GM10847 (cell line): ENCODE results near the gene RFTN1.

ENCODE experiments used
- POLR2A ChIP-seq: IDR thresholded peaks from 2 replicates; pipeline ENCODE4 v1.6.1; 2011; ENCODE audit not compliant: insufficient read length; ENCODE audit errors: extremely low read depth

The RFTN1 gene

DNA sequence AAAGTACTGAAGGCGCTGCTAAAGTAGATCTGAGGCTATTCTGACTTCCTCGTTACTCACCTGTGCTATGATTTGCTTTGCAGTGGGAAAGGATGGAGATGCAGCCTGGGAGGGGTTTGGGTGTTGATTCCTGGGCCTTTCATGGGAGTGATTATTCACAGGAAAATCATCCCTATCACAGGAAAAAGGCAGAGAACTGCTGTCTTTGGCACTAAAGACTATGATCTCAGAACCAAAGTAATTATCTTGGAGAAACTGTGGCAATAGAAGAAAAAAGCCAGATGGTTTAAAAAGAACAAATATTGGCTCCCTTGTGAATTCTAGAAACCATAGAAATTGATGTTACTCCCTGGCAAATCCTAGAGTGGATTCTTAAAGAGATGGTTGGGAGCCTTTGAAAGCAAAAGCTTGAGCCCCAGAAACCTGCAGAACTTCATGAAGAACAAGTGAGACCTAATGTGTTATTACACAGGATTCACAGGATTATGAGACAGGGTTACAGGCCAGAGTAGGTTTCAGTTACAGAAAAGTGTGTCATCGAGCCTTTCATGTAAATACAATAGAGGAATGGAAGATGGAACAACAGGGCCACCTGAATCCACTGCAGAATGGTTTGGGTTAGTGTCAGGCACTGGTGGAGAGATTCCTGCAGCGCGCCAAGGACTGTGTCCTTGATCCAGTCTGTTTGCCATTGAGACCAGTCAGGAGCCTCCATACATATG, 162.7 kb downstream of the RFTN1 start:
- TF ChIP-seq POLR2A, result no peak

DNA sequence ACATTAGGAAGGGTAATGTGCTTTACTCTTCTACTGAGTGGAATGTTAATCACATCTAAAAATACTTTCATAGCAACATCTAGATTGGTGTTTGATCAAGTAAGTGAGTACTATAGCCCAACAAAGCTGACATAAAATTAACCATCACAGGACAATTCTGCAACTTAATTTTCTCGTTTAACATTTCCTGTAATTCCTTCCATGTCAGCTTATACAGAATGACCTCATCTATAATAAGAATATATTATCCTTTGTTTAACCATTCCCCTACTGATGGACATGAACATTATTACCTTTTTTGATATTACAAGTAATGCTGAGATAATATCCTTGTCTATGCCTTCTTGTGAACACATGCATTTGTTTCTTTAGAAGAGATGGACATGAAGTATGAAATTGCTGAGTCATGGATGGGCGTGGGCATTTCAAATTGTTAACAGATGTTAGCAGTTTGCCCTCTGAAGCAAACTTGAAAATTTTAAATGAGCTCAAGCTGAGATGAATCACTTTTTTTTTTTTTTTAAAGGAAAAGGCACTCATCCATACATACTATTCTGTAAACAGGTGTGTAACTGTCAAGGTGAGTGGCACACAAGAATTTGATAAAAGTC, 163.4 kb downstream of the RFTN1 start:
- TF ChIP-seq POLR2A, result no peak

DNA sequence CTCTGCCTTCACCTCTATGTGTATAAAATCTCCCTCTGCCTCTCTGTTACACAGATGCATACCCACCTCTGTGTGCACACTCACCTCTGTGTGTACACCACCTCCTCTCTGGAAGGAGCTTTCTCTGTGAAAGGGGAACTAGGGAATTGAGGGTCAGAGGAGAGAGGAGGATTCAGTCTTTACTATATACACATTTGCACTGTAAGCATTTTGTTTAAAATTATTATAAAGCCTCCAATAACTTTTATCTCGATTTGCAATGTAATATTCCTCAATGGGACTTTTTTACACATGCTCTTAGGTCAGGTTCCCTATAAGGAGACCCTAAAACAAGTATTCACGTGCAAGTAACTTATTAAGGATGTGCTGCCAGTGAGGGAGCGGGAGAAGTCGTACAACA, 166.0 kb downstream of the RFTN1 start:
- no peak for TF ChIP-seq POLR2A

DNA sequence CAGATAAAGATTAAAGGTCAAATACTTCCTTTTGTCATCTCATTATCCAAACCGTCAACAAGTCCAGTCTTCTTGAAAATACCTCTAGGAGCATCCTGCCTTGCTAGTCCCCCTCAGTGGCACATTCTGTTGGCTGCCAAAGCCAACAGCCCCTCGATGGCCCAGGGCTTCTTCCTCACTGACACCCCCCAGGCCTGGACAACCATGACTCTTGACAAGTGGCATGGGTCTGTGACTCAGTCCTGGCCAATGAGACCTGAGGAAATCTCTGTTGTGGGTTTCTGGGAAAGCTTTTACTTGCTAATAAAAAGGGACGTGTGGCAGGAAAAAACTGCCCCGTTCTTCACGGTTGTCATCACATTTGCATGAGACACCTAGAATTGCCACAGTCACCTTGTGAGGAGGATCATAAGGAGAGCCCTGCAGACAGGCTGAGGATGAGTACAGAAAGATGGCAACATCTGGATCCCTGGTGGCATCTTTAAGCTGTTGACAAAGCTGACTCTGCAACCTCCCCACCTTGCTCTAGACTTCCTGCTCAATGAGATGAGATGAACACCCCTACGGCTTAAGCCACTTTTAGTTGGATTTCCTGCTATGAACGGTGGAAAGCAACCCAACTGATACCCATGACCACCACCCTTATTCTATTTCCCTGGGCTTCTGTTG, 167.0 kb downstream of the RFTN1 start:
- no peak for TF ChIP-seq POLR2A

DNA sequence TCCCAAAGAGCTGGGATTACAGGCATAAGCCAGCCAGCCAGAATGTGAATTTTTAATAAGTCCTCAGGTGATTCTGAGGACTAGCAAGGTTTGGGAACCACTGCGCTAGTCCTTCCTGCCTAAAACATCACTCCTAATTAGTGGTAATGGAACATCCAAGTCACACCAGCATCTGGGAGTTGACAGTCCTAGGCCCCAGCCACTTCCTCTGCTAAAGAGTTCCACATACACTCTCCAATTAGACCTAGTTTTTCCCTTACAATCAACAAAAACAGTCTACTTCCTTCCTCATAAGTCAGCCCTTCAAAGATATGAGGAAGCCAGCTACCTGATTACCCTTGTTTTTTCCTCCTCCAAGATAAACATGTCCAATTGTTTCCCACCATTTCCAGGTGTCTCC, 170.4 kb downstream of the RFTN1 start:
- no peak for TF ChIP-seq POLR2A

DNA sequence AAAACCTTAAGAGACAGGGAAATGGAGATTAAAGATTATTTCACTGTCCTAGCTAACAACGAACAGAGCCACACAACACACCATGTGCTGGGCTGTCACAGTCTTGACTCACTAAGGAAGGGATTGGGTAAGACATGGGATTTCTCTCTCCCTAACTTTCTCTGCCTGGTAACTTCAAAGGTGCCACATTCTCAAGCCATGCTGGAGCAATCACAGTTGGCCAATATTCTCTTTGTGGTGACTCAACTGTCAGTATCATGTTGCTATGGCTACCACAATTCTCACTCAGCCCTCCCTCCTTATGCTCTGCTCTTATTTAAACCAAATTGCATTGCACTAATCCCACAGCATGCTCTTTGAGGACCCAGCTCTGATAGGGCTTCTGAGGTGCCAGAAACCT, 174.5 kb downstream of the RFTN1 start:
- TF ChIP-seq POLR2A, result no peak

DNA sequence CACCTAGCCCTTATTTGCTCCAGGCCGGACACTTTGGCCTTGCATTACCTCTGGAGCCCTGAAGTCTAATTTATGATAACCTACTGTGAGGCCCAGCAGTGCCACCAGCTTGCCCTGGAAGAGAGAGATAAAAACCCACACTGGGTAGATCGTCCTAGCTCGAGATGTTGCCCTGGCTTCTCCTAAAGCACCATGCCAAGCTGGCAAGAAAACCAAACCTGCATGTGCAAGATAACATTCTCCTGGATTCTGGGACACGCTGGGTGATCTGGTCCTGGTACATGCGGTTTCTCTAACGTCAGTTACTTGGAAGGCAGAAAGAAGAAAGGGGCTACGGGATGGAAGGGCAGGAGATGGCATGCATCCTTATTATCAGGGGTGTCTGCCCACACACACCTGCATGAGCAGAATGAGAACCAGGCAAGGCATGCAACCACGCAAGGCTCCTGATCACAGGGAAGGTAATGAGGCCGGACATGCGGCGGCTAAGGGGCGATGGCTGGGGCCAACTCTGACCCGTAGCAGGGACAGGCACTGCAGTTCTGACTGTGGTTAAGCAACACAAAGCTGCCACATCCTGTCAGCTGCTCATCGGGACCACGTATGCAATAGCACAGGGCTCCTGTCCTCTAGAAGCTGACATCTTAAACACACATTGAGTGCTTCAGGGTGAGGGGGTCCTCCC, 175.5 kb downstream of the RFTN1 start:
- no peak for TF ChIP-seq POLR2A

DNA sequence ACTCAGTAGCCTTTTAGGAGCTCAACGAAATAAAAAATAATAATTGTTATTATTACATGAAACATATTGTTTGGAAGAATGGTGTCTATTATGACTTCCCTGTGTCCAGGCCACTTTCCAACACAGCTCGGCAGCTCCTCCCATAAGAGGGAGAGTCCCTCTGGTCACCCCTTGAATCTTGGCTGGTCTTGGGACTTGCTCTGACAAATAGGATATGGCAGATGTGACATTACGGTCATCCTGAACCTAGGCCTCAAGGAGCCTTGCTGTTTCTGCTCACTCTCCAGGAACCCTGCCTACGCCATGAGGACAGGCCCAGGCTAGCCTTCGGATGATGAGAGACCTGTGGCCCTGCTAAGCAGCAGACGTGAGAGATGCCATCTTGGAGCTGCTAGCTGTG, 176.7 kb downstream of the RFTN1 start:
- no peak for TF ChIP-seq POLR2A

DNA sequence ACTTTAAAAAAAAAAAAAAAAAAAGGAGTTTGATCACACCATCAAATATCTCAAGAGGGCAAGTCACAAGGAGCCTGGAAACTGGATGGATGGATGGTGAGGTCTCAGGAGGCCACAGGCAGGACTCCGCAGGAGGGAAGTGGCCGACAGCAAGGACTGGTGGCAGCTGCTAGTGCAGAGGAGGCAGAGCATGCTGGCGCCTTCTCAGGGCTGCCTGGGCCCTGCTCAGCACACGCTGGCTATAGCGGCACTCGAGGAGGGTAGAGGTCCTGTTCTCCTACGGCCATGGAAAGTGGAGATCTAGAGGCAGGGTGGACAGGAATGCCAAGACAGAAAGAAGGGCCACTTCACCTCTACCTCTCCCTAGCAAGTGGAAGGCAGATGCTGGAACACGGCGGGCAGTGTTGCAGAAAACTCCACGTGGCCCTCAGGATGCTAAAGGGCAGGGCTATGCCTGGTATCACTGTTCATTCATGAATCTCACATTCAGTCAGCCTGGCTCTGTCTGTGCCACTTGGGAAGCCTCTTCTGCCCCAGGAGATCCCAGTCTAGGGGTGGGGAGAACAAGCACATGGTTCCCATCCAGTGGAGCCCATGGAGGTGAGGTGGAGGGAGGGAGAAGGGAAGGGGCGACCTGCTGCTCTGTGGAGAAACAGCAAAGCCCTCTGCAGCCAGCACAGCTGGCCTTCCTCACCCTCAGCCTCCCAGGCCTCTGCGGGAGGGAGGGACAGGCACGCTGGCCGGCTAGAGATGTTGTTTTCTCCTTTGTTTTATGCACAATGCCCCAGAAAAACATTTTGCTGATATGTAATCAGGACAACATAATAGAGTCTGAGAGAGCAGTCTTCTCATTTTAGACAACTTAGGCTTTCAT, 177.5 kb downstream of the RFTN1 start:
- TF ChIP-seq POLR2A, result no peak

DNA sequence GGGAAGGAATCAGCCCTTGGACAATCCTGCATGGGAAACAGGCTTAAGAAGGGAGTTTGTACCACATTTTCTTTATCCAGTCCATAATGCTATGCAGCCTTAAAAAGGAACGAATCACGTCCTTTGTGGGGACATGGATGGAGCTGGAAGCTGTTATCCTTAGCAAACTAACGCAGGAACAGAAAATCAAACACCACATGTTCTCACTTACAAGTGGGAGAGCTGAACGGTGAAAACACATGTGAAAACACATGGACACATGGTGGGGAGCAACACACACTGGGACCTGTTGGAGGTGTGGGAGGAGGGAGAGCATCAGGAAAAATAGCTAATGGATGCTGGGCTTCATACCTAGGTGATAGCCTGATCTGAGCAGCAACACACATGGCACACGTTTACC, 178.2 kb downstream of the RFTN1 start:
- TF ChIP-seq POLR2A, result no peak

DNA sequence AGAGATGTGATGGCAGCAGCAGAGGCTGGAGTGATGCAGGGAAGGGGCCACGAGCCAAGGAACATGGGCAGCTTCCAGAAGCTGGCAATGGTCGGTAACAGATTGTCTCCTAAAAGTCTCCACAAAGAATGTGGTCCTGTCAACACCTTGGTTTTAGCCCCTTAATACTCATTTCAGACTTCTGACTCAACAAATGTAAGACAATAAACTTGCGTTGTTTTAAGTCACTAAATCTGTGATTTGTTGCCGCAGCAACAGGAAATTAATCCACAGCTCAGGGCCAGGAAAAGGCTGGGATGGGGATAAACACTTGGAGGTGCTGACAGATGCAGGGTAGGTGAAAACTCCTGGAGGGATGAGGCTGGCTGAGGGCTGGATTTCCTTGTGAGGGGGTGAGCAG, 178.6 kb downstream of the RFTN1 start:
- TF ChIP-seq POLR2A, result no peak

DNA sequence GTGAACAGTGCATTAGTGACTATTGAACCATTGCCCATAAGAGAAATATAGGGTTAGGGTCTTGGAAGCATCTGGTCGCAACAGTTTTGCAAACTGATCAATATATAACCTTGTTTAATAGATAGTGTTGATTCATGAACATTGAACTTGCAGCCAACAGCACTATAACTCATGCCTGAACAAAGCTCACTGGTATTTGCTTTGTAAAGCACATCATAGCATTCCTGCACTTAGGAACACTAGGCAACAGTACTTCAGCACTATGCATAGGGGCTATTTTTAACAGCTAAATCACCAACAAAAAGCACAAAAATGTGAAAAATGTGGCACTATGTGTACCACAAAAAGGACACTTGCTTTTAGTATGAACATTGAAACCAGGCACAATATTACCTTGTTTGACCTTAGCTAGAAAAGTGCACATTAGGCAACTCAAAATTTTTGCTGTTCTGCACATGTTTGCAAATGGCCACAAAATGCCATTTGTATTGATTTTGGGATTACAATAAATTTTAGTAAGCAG, 180.5 kb downstream of the RFTN1 start:
- no peak for TF ChIP-seq POLR2A

DNA sequence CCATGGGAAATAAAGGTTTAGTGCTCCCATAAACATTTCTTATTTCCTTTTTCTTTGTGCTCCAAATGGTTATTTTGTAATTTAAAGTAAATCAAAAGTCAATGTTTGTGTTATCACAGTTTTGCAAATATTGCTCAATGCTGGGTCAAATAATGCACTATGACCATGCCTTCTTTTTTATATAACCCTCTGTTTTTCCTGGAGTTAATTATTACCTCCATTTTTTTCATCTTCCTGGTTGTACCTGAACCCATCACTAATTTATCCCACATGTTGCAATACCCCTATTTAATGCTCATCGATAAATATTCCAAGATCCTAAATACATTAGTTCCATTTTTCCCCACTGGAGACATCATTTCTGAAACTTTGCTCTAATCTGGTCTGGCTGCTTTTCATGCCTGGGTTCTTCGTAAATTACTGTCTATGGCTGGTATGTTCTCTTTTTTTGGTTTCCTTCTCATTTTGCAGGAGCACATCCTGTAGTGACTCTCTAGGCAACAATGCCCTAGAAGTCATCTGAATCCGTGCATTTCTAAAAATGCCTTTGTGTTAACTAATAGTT, 182.1 kb downstream of the RFTN1 start:
- no peak for TF ChIP-seq POLR2A

DNA sequence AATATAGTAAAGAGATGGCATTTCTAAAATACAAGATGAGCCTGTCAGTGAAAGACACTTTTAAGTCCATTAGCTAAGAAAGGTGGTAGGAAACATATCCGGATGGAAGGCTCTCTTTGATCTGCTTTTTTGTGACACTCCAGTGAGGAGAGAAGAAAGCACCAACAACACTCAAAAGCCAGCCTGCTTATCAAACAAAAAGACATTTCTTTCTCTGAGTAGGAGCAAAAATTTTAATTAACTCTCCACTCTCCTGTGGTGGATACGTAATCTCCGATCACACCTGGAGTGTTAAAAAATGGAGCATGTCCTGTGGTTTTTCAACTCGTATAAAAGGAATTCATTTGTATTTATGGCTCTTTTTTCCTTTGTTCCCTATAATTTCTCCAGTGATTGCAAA, 183.1 kb downstream of the RFTN1 start:
- no peak for TF ChIP-seq POLR2A

DNA sequence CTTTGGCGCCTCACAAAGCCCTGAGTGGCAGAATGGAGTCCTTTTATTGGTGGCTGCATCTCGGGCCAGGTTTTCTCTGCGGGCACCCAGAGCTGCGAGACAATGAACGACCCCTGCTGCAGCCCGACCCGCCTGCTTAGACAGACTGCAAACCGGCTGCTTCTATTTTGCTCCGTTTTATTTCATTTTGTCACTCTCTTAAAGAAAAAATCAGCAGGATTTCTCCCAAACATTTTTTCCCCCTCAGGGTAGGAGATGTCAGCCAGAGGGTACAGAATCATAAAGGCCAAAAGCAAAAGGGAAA, 183.7 kb downstream of the RFTN1 start:
- TF ChIP-seq POLR2A, result no peak
